HG03066 (cell line): Measurements from ENCODE around the gene DGLUCY.

ENCODE experiments used
- ATAC-seq: cut with Tn5 transposase; IDR thresholded peaks from one replicate; pipeline ENCODE4 v1.9.1; 2021; ENCODE audit warnings: low read depth; ENCODE audit not compliant: unreplicated experiment

DGLUCY gene

DNA sequence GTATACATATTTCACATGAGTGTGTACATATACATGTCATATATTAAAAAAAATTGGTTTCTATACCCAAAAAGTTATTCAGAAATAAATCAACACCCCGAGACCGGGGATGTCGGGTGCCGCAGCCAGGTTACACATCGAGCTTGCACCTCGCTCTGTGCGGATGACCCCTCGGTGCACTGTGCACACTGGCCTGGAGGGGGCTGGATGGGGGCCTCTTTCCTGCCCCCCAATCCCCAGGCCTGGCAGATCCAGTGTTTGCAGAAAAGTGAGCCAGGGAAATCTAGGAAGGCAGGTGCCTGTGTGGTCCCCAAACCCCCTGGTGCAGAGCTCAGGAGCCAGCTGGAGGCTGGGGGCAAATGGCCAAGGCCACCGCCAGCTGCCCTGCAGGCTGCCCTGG lies 157.8 kb downstream of the DGLUCY start:
- no peak for ATAC-seq

GRCh38 chr14:91272341-91273272 lies 158.7 kb downstream of the DGLUCY start:
- ATAC-seq: no peak

- no peak for ATAC-seq
Measured at GRCh38 chr14:91273273-91273884, 159.5 kb downstream of the DGLUCY start.

- no peak for ATAC-seq
Measured at GRCh38 chr14:91273885-91274273, 160.0 kb downstream of the DGLUCY start.

DNA sequence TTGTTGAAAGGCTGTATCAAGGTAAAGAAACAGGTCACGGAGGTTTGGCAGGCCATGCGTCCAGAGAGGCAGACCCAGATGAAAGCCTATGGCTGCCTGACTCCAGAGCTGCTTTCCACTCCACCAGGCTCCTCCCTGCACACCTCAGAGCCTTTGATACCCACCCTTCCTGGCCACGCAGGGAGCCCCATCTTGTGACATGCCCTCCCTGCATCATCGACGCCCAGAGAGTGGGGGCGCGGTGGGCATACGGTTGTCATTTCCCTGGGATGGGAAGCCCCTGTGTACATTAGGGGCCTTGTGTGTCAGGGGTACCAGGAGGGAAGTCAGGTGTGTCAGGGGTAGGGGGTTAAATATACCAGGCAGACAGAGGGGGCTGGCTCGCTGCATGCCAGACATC lies 160.9 kb downstream of the DGLUCY start:
- no peak for ATAC-seq
